ENCODE data around the gene DPYD. TPM values are rescaled to one million over a fixed set of nuclear protein-coding genes. Genes with fewer than 3 reads are reported as not detected.

Gene DPYD
- polyA plus RNA-seq, 4 donors: 11.4 to 44.8 (median 16.7) TPM

DNA sequence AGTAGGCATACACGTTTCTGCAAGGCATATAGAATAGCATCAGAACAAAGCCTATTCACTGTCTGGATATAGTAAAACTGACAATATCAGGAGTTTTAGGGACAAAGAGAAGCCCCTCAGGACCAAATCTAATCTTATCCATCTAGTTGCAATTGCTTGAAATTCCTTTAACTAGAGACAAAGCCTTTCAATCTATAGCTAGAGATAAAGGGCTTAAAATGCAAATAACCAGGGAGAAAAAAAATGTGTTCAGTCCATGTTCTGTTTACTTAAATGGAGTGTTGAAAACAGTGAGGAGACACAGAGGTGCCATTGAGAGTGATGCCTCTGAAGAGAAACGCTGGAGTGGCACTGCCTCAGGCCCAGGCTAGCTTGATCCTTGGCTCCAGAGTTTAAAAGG lies 286.1 kb downstream of the DPYD start:
- DNase-seq (ENCODE audit: low read depth in 4 of 4, low spot score in 3 of 4): no peak

DNA sequence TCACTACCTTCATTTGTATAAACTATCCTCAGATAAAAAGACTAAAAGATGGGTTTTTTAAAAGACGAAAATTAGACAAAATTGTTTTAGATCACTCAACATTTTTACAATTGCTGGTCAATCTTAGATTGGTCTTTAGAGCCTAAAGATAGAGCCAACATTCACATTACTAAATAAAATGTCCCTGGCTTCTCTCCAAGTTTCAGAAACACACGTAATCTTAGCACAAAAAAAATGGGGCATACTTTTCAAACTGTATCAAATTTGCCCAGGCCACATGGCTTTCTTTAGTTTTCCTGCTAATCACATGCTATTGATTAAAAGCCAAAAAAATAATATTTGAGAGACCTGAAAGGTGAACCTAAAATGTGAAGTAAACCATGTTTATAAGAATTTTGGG lies 288.1 kb downstream of the DPYD start:
- DNase-seq (ENCODE audit: low read depth in 4 of 4, low spot score in 3 of 4): no peak

DNA sequence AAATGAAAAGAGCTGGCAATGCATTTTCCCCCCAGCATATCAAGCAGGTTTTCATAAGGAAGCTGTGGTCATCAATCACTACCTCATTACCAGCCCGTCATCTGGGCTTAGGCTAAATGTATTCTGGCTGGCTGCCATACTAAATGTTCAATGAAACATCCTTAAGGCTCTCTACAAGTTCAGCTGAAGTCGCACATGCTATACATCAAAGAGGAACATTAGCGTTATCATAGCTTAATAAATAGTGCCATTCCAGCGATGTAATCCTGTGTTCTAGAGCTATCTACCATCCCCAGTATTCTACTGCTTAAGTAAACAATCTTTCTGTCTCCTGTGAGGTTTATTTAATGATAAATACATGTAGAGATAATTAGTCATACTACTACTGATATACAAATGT lies 288.8 kb downstream of the DPYD start:
- no peak for DNase-seq (ENCODE audit: low read depth in 4 of 4, low spot score in 3 of 4)

DNA sequence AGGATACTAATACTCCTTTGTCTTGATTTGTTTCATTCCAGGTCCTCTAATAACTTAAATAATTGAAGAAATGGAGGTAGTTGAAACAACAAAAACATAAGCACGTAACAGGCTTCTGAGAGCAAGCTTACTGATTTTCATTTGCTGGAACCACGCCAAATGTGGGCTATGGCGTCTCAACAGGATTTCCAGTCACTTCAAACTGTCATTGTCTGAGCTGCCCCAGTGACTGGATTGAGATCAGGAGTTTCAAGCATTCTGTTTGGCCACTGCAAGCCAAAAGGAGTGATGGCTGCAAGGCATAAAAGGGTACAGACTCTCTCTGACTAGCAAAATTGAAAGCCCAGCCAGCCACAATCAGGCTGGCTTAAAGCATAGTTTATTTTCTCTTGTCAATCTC lies 289.9 kb downstream of the DPYD start:
- DNase-seq (ENCODE audit: low read depth in 4 of 4, low spot score in 3 of 4): no peak

DNA sequence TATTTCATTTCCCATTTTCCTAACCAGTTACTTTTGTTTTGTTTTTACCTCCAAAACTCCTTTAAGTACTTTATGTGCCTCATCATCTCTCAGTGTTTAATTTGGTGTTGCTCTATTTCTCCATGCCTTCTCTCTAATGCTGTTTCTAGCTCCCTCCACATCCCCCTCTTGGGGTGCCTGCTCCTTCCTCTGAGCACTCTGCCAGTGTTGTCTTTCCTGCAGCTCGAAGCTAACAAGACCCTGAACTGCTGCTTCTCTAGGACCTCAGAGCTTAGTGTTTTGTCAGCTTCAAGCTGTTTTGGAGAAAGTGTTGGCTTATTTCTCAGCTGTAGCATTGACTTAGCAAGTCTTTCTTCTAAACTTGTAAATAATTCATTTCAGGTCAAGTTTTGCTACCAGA lies 290.6 kb downstream of the DPYD start:
- no peak for DNase-seq (ENCODE audit: low read depth in 4 of 4, low spot score in 3 of 4)

DNA sequence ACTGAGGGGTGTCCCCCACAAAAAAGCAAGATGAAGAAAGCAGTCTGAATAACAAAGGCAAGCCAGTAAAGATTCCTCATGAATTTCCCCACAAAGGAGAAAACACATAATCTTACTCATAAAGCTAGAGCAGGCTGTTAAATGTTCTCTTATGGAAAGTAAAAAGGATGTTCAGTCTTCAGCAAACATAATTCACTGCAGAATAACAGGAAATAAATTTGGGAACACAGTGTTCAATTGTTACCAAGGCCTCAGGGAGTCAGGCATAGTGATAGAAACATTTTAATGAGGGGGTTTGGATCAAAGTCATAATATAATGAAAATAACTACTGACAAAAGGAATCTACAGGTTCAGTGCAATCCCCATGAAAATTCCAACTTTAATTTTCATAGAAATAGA lies 297.6 kb downstream of the DPYD start:
- no peak for DNase-seq (ENCODE audit: low read depth in 4 of 4, low spot score in 3 of 4)

DNA sequence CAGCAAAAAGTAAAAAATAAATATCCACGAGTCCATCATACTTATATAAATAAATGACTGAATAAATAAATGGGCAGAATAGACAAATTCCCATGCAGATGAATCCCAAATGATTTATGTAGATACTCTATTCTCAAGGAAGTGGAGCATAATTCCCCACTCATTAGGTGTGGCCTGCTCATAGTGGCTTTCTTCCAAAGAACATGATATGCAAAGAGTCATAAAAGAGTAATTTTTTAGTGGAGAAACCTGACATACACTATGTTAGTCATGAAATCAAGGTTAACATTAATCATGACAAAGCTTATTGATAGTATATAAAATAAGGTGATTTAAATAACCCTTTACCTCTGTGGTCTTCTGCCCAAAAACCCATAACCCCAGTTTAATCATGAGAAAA lies 298.9 kb downstream of the DPYD start:
- DNase-seq (ENCODE audit: low read depth in 4 of 4, low spot score in 3 of 4): no peak

DNA sequence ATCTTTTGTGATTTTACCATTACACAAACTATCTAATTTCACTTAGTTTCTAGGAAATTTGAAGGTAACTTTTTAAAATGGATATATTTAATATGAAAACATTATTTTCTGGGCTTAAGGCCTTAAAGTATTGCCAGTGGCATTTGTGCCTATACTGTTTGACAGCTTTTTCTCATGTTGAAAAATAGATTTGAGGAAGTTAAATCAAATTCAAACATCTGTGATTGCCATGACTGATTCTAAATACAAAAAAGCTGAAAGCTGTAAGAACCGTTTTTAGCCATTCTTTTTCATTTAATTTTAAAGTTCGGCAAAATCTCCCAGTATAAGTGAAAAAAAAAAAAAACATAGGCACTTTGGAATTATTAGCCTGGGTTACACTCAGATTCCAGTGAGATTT lies 301.1 kb downstream of the DPYD start:
- no peak for DNase-seq (ENCODE audit: low read depth in 4 of 4, low spot score in 3 of 4)

DNA sequence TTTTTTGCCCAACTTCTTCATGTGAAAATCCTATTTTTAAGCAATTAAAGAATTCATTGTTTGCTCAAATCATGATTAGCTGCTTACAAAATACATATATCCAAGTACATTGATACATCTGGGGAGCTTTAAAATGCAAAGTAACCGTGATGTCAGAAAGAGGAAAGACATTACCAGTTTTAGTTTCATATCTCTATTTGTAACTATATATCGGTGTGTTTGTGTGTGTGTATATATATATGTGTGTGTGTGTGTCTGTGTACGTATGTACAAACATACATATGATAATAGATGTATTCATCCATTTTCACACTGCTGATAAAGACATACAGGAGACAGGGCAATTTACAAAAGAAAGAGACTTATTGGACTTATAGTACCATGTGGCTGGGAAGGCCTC lies 310.1 kb downstream of the DPYD start:
- DNase-seq (ENCODE audit: low read depth in 4 of 4, low spot score in 3 of 4): no peak

DNA sequence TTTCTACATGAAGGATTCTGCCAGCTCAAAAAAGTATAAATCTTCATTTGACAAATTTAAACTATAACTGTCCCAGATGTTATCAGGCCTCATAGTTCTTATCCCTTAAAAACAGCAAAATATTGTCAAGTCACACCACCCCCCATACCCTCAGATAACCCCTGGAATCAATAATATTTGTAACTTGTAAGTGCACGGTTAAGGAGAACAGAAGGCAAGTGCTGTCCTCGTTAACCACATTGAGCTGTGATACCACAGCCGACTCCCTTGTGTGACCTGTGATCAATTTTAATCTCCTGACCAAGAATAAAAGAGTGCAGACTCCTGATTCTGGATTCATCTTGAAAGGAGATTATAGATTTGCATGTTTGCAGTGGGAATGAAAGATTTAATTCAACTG lies 310.7 kb downstream of the DPYD start:
- no peak for DNase-seq (ENCODE audit: low read depth in 4 of 4, low spot score in 3 of 4)

DNA sequence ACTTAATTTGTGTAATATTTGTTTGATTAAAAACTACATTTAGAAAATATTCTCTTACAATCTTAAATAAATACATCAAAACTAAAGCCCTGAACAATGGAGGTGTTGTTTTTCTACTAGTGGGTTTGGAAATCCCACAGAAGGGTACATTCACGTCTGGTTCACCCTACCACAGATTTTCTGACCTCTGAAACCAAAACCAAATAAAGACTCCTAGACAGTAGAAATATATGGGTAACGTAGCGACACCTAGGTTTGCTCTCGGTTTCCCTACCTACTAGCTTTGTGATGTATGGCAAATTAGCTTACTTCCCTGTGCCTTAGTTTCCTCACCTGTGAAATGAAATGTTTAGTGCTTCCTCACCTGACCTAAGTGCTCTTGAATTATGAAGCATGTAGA lies 312.6 kb downstream of the DPYD start:
- no peak for DNase-seq (ENCODE audit: low read depth in 4 of 4, low spot score in 3 of 4)

DNA sequence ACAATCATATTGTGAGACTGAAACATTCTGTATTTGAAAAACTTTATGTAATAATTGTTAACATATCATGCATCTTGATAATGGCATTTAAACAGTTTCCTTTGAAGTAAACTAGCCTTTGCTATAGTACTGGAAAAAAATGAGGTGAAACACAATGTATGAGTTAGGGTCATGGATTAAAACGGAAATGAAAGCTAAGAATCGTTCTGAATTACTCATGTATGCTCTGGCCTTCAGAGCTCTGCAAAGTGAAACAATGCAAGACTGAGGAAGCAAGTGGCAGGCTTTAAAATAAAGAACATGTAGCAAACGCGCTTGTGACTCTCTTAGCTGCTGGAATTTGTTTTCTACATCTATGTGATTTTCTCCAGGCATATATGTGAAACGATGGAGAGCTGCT lies 317.1 kb downstream of the DPYD start:
- peak in 1 of 4 donors; percentile 3 for DNase-seq (ENCODE audit: low read depth in 4 of 4, low spot score in 3 of 4)

DNA sequence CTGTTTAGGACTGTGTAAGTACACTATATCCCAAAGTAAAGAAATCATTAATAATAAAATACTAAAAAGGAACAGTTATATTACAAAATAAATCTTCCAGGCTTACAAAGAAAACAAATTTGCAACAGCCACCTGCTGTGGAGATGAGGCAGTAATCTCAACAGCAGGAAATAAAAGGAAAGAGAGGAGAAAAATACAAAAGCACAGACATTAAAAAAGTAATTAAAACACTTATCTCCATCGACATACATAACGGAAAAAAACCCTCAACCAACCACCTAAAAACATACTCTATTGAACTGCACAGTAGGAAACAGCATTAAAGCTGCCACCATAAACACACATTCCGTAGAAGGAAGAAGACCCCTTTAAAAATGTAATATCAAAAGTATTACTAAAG lies 317.6 kb downstream of the DPYD start:
- no peak for DNase-seq (ENCODE audit: low read depth in 4 of 4, low spot score in 3 of 4)

DNA sequence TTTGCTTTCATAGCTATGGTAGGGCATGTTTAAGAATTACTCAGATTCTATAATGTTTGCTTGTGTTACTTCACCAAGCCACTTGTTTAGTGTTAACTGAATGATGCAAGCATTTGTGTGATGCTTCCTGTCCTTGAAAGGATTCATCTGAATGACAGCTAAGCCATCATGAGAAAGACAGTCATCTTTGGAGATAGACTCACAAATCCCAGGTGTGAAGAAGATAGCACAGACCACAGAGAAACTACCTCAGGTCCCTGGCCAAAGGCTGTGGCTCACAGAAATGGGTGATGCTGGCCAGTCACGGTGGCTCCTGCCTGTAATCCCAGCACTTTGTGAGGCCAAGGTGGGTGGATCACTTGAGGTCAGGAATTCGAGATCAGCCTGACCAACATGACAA lies 321.4 kb downstream of the DPYD start:
- no peak for DNase-seq (ENCODE audit: low read depth in 4 of 4, low spot score in 3 of 4)

DNA sequence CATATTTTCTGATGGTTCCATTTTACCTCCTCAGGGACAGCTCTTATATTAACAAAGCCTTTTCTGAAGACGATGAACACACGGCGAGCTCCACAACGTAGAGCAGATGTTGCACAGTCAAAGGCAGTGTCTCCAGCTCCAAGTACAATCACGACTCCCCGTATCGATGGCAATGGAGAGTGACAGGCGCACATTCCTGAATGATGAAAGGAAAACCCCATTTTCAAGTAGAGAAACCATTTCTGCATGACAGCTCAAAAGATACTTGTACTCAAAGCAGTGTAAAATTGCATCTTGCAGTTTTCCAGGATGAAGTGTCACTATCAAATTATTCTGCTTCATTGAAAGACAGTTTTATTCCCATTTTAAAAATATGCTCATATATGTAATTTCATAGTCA lies 327.6 kb downstream of the DPYD start:
- DNase-seq (ENCODE audit: low read depth in 4 of 4, low spot score in 3 of 4): no peak

DNA sequence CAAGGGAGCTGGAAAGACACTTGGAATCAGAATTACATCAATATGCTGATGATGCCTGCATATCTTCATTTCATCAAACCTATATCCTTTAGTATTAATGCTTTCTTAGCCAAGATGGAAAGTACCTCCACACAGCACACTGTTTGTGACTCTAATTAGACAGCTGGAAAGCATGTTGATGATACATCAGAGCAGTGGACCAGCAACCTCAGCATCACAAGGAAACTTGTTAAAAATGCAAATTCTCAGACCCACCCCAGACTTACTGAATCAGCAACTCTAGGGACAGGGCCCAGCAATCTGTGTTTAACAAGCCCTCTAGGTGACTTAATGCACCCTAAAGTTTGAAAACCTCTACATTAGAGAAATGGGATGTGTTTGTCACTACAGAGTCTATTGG lies 332.1 kb downstream of the DPYD start:
- DNase-seq (ENCODE audit: low read depth in 4 of 4, low spot score in 3 of 4): no peak

DNA sequence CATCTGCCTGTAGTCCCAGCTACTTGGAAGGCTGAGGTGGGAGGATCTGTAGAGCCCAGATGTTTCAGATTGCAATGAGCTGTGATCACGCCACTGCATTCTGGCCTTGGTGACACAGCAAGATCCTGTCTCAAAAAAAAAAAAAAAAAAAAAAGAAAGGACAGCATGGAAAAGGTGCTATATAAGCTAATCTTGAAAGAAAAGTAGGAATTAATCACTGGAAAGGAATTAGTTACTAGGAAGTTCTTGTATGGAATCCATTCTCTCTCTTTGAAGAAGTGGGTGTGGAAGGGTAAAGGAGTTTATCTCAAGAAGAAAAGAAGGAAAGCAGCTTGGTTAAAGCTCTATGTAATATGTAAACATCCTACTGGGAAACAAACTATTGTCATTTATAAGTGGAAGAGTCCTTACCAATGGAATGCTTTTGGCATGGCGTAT lies 339.2 kb downstream of the DPYD start:
- DNase-seq (ENCODE audit: low read depth in 4 of 4, low spot score in 3 of 4): no peak

DNA sequence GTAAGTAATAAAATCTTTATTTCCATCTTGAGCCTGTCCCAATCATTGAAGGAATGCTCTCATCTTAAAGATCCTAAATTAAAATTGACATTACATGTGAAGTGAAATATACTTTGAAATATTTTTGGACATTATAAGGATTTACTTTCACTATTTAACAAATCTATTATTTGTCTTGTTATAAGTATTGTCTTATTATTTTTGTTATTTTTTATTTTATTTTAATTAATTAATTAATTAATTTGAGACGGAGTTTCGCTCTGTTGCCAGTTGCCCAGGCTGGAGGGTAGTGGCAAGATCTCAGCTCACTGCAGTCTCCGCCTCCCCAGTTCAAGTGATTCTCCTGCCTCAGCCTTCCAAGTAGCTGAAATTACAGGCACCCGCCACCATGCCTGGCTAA lies 343.2 kb downstream of the DPYD start:
- DNase-seq (ENCODE audit: low read depth in 4 of 4, low spot score in 3 of 4): no peak

DNA sequence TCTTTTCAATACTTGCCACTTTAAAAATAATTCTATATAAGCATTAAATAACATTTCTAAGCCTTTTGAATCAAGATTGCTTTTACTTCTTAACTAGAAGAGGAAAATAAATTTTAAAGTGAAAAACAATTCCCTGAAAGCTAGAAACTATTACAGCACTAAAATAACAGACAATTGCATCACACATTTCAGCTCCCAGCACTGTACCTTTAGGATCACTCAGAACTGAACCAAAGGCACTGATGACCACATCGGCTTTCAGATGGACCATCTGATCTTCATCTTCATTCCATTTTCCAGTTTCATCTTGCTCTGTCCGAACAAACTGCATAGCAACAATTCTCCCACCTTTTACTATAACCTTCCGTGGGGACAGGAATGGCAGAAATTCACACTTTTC lies 347.3 kb downstream of the DPYD start:
- no peak for DNase-seq (ENCODE audit: low read depth in 4 of 4, low spot score in 3 of 4)

DNA sequence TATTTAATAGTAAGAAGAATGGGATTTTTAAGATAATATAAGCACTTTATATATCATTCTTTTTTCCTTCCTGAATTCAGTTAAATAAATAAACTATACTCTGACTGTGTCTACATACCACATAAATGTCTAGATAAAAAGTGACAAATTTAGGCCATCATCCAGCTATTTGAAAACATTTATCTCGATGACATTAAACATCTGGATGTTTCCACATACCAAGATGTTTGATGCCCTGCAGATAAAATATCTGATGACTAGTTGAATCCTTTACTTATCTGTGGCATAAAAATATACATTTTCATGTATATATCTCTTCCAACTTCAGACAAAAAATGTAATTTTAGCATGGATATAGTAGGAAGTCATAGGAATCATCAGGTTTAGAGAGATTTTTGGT lies 348.3 kb downstream of the DPYD start:
- DNase-seq (ENCODE audit: low read depth in 4 of 4, low spot score in 3 of 4): no peak

DNA sequence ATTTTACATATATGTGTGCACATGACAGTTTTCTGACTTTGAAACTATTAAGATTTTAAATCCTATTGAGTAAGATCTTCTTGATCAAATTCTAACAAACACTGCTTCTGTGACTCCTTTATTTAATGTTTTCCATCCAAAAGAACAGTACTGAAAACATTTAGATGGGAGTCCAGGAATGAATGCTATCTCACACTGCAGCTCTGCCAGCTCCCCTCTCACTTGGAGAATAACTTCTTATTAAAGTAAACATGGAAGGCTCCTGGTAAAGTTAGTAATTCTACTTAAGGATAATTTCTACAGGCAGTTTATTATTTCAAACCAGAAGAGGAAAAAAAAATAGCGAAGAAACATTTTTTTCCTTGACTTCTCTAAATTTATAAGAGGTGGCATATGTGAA lies 349.1 kb downstream of the DPYD start:
- no peak for DNase-seq (ENCODE audit: low read depth in 4 of 4, low spot score in 3 of 4)

DNA sequence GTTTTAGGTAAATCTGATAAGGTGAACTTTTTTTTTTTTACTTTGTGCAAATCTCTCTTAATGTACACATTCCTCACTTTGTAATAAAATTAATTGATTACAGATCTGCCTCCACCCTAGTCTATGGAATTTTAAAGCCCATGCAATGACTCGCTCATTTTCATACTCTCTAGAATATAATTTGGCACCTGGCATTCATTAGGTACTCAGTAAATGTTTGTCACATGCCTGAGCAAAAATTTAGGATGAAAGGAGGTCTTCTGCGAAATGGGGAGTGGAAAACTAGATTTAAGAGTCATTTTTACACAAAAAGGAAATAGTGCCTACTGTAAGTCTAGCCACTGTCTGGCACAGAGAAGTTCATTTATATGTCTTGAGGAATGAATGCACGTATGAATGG lies 350.1 kb downstream of the DPYD start:
- no peak for DNase-seq (ENCODE audit: low read depth in 4 of 4, low spot score in 3 of 4)

DNA sequence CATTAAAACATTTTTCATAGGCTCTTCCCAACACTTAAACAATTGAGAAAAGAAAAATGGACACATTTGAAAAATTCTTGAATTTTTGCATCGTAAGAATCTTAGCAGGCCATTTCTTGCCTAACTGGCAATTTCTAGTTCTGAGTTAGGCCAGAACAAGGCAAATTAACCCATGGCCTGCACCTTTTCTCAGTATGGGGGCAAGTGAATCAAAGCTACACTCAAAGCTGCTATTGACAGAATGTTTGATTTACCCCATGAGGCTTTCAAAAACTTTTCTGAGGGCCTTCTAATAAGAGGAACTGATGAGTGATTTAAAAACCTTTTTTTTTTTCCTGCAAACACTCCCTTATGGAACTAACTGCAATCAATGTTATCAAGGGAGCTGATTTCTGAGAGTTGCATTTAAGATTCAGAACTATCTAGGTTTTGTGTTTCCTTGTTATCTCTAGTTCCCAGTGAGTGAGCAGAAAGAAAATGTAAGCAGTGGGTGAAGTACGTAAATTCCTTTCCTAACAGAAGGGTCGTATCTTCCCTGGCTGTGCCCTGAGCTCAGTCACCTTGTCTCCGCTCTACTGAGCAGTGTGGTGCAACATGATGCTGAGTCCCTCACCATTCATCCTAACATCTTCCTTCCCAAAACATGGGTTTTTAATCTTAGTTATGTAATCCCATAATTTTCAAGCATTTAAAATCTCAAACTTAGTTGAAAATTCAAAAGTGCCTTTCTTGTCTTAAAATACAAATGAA lies 353.7 kb downstream of the DPYD start:
- DNase-seq (ENCODE audit: low read depth in 4 of 4, low spot score in 3 of 4): no peak

Data from left renal pelvis (tissue), 4 donors.